Endothelial cell of umbilical vein (primary cell): Measurements from ENCODE around the gene OR1M1. TPM values are rescaled to one million over a fixed set of nuclear protein-coding genes. Genes with fewer than 3 reads are reported as not detected.

Experiments used
- BruUV-seq: library from RNA; stranded (reverse); fragments of 400-500 nt; replicated peaks from 2 replicates; lab custom pipeline; 2021; lab: Mats Ljungman, UMichigan
- CTCF ChIA-PET: fragments of 300-600, 350-600 bp; sonication (Branson Sonifier 250); formaldehyde crosslinking; loops from one replicate; lab custom pipeline; 2021; ENCODE audit warnings: antibody characterized with exemption, inconsistent platforms; lab: Charles Lee
- POLR2A ChIA-PET: fragments of 300-600, 350-600 bp; sonication (Branson Sonifier 250); formaldehyde crosslinking; loops from one replicate; lab custom pipeline; 2021; ENCODE audit warnings: antibody characterized with exemption, inconsistent platforms; lab: Charles Lee
- DNase-seq: peaks from one replicate; pipeline ENCODE4 v3.0.0-alpha.2; 2011; ENCODE audit warnings: low read depth, low spot score
- FAIRE-seq: peaks from 2 replicates; lab custom pipeline; 2011; peaks lifted over from hg19 to GRCh38; lab: Jason Lieb, UNC
- H2AFZ ChIP-seq: 2 replicates; pipeline ENCODE4 v1.6.0; 2012; ENCODE audit warnings: low read depth, low read length, control low read depth, inconsistent platforms
- H3K27ac ChIP-seq: 2 replicates; pipeline ENCODE4 v1.5.1; 2011; ENCODE audit warnings: low read depth, mild to moderate bottlenecking, control low read depth, low read length, moderate library complexity; ENCODE audit not compliant: insufficient read depth
- H3K27me3 ChIP-seq, 2 experiments: 2 replicates each; pipeline versions ENCODE4 v1.6.0 to v1.6.1; 2011; ENCODE audit warnings: low read length in 2 of 2, mixed read lengths in 1 of 2; ENCODE audit not compliant: control insufficient read depth in 2 of 2, insufficient read depth in 2 of 2
- H3K36me3 ChIP-seq, 2 experiments: 2 replicates in 1 of 2; 3 replicates in 1 of 2; pipeline ENCODE4 v1.5.1; 2011; ENCODE audit warnings: low read length in 2 of 2, mild to moderate bottlenecking in 1 of 2, moderate library complexity in 1 of 2; ENCODE audit not compliant: control insufficient read depth in 2 of 2, insufficient read depth in 2 of 2; ENCODE audit errors: extremely low read depth in 1 of 2
- H3K4me1 ChIP-seq: 3 replicates; pipeline ENCODE4 v1.5.1; 2011; ENCODE audit warnings: mild to moderate bottlenecking, low read length; ENCODE audit not compliant: control insufficient read depth, insufficient read depth; ENCODE audit errors: extremely low read depth
- H3K4me2 ChIP-seq: 2 replicates; pipeline ENCODE4 v1.6.1; 2011; ENCODE audit warnings: low read length, control low read depth, mixed read lengths; ENCODE audit not compliant: insufficient read depth
- H3K4me3 ChIP-seq, 3 experiments: fragments of 200-600 bp in 1 of 3; sonication (generic), shearing (Covaris generic) in 1 of 3; replicated peaks in 1 of 3; 2 replicates each; pipeline ENCODE4 v1.5.1; 2011 to 2016; ENCODE audit warnings: control low read depth in 3 of 3, low read length in 3 of 3, mild to moderate bottlenecking in 2 of 3, inconsistent platforms in 1 of 3, low read depth in 1 of 3, moderate library complexity in 1 of 3; ENCODE audit not compliant: insufficient read depth in 1 of 3
- H3K79me2 ChIP-seq: 2 replicates; pipeline ENCODE4 v1.6.0; 2012; ENCODE audit warnings: low read length, inconsistent platforms; ENCODE audit not compliant: control insufficient read depth, insufficient read depth
- H3K9ac ChIP-seq: replicated peaks from 2 replicates; pipeline ENCODE3; 2011; ENCODE audit warnings: low read length, control low read depth; ENCODE audit not compliant: insufficient read depth; ENCODE audit errors: extremely low read depth
- H3K9me1 ChIP-seq: replicated peaks from 3 replicates; pipeline ENCODE4 v1.6.0; 2011; ENCODE audit warnings: mild to moderate bottlenecking, low read length; ENCODE audit not compliant: control insufficient read depth, insufficient read depth; ENCODE audit errors: extremely low read depth
- H3K9me3 ChIP-seq: replicated peaks from 2 replicates; pipeline ENCODE4 v1.5.1; 2012; ENCODE audit warnings: low read length, inconsistent platforms; ENCODE audit not compliant: control insufficient read depth, insufficient read depth
- H4K20me1 ChIP-seq: replicated peaks from 2 replicates; pipeline ENCODE3; 2011; ENCODE audit warnings: mild to moderate bottlenecking, low read length; ENCODE audit not compliant: control insufficient read depth, insufficient read depth; ENCODE audit errors: extremely low read depth
- CTCF ChIP-seq, 2 donors: IDR thresholded peaks; 1 replicate in 1 of 2; 2 replicates in 1 of 2; pipeline ENCODE4 v1.5.1; 2011; ENCODE audit warnings: low read length in 2 of 2, mild to moderate bottlenecking in 2 of 2, moderate library complexity in 2 of 2, control low read depth in 1 of 2, inconsistent platforms in 1 of 2, low read depth in 1 of 2; ENCODE audit not compliant: insufficient read depth in 1 of 2; ENCODE audit errors: extremely low read depth in 1 of 2
- FOS ChIP-seq: IDR thresholded peaks from 2 replicates; pipeline ENCODE4 v1.6.1; 2011; ENCODE audit warnings: mild to moderate bottlenecking, low read length, moderate library complexity, borderline replicate concordance; ENCODE audit not compliant: insufficient read depth
- GATA2 ChIP-seq: IDR thresholded peaks from 2 replicates; pipeline ENCODE4 v1.7.0; 2011; ENCODE audit warnings: low read depth, mild to moderate bottlenecking, moderate library complexity, mixed read lengths, low read length; ENCODE audit not compliant: insufficient read length, insufficient read depth
- JUN ChIP-seq: IDR thresholded peaks from 2 replicates; pipeline ENCODE4 v1.6.1; 2011; ENCODE audit warnings: borderline replicate concordance, low read depth; ENCODE audit not compliant: insufficient read length, insufficient read depth
- POLR2AphosphoS5 ChIP-seq: IDR thresholded peaks from 2 replicates; pipeline ENCODE4 v1.6.1; 2012; ENCODE audit warnings: low read depth, mild to moderate bottlenecking, control low read depth, low read length, moderate library complexity; ENCODE audit not compliant: insufficient read depth
- dilution Hi-C: fragments of 300-500 bp; cut with MboI; formaldehyde crosslinking; loops from one replicate; pipeline ENCODE4 v1.15.0; 2019; ENCODE audit warnings: low sequenced_read_pairs; ENCODE audit not compliant: extremely low pct_ligation_motif_present
- intact Hi-C: fragments of 100-400 bp; cut with micrococcal nuclease; formaldehyde crosslinking; loops from one replicate; pipeline ENCODE4 v1.10.0; 2022
- polyA plus RNA-seq, 4 experiments: library from polyadenylated mRNA; depleted of rRNA in 3 of 4; stranded (reverse) in 3 of 4; unstranded in 1 of 4; fragments of >200 nt; gene quantifications; 2 replicates each; pipeline versions ENCODE4 v1.2.1 to v1.2.3, GENCODE V29; 2011 to 2012; ENCODE audit warnings: missing spikeins in 1 of 4
- total RNA-seq: library from RNA; stranded (reverse); gene quantifications from 2 replicates; pipeline ENCODE4 v1.2.3, GENCODE V29; 2021

OR1M1 gene
- total and polyA plus RNA-seq, 2 donors (not counting 3 experiments of a cell fraction or from before 2014, with no cell fraction given), result not detected

- Histone ChIP-seq H3K9me3 (no peaks in the 10 kb centered on the region), H2AFZ (peak overlapping the region; percentile 70), H3K9me1 (no peaks in the 10 kb centered on the region), H3K36me3 (no peaks in the 10 kb centered on the region), H4K20me1 (no peaks in the 10 kb centered on the region), H3K79me2 (no peaks in the 10 kb centered on the region), H3K4me2 (peak overlapping the region; percentile 13), H3K4me3 (no peak overlapping the region), H3K4me1 (peaks cover 5% of the 10 kb centered on the region), H3K27ac (peak overlapping the region; percentile 29), H3K27me3 (no peaks in the 10 kb centered on the region), H3K9ac (peak overlapping the region; percentile 31)
- peak; percentile 94 for DNase-seq
- CTCF ChIA-PET, result interaction anchor here (1.0 to 1.5 kb wide), 3 partner anchors 421 to 494 kb away, joined by 5 to 6 read pairs (median 6); no protein-coding TSS in a partner anchor
- BruUV-seq, result no TSS peak
- no peak for TF ChIP-seq CTCF (IDR thresholded peaks at IDR 0.05; ENCODE audit: extremely low read depth in 1 of 2, insufficient read depth in 1 of 2, low read depth in 1 of 2, low read length in 2 of 2)
- peak; percentile 54 for TF ChIP-seq GATA2
- TF ChIP-seq FOS, result peak; percentile 93
- peak; percentile 92 for TF ChIP-seq JUN
- TF ChIP-seq POLR2AphosphoS5, result peak; percentile 65
- POLR2A ChIA-PET, result no interaction called here
- peak; percentile 97 for FAIRE-seq
- dilution Hi-C loops, result no loop called here
- intact Hi-C loops, result loop anchor here (1.0 kb wide), 2 partner anchors 53 to 421 kb away; no protein-coding TSS in a partner anchor
Observed at GRCh38 chr19:9075064-9075949, 11.6 kb upstream of the OR1M1 start.
